GM19043 (cell line): Measurements from ENCODE around the gene PALM2AKAP2.
"Not testable (repeated sequence)": the region's sequence is repeated elsewhere in the genome, so short reads cannot be mapped to it uniquely, and the experiment has no call there.

Experiments used
- ATAC-seq: cut with Tn5 transposase; IDR thresholded peaks from one replicate; pipeline ENCODE4 v1.9.1; 2021; ENCODE audit warnings: low read depth; ENCODE audit not compliant: unreplicated experiment

PALM2AKAP2 gene

DNA sequence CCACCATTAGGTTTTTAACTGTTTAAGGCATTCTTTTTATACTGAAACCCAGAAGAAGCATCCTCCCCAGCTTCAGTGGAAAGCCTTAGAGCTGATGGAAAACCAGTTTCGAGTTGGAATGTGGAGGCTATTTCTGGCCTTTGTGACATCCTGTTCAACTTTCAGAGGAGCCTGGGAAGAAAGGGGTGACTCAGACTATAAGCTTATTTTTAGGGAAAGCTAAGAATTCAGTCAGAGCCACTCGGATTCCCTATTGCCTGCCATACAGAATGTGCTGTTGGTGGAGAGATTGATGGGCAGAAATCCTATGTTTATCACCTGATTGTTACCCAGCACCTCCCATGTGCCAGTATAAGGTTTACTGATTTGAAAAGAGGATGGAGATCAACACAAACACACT lies 19.8 kb downstream of the PALM2AKAP2 start:
- ATAC-seq = no peak

DNA sequence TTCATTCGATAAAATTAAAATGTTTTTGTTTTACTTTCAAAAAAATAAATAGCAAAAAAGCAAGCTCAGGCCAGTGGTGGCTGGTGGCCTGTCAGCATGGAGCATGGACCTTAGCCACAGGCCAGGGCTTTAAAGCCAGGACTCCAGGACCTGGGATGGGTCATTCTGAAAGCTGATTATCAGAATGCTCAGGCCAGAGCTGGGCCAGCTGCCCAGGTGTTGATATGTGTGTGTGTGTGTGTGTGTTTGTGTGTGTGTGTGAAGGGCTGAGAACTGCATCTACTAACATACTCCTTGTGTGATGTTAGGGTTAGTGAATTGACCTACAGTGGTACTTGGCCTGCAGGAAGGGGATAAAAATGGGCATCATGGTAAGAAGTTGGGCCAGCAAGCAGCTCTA lies 21.5 kb downstream of the PALM2AKAP2 start:
- no peak for ATAC-seq

DNA sequence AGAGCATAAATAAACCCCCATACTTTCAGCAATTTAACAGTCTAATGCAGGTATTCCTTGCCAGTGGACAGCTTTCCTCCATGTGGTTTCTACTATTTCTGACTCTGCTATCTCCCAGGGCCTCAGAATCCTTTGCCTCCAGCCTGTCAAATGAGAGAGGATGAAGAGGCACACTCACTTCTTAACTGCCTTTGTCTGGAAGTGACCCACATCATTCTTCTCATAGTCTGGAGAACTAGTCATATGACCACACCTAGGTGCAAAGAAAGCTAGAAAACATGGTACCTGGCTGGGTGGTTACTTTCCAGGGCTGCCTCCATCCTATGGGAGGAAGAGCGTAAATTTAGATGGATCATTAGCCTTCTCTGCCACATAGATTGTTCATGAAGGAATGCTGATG lies 22.5 kb downstream of the PALM2AKAP2 start:
- ATAC-seq = no peak

DNA sequence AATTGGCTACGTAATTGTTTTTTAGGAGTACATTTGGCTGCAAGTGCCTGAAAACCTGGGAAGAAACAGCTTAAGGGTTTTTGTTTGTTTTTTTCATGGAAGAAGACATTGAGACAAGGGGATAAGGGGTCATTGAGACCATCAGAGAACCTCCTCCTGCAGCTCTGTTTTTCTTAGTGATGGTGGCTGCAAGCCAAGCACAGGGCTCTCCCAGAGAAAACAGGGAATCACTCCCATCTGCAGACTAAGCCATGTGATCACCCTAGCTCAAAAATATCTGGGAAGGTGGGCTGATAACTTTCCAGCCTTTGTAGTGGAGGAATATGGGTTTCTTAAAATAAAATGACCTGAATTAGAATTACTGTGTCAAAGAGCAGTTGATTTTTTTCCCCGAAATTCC lies 25.1 kb downstream of the PALM2AKAP2 start:
- no peak for ATAC-seq

DNA sequence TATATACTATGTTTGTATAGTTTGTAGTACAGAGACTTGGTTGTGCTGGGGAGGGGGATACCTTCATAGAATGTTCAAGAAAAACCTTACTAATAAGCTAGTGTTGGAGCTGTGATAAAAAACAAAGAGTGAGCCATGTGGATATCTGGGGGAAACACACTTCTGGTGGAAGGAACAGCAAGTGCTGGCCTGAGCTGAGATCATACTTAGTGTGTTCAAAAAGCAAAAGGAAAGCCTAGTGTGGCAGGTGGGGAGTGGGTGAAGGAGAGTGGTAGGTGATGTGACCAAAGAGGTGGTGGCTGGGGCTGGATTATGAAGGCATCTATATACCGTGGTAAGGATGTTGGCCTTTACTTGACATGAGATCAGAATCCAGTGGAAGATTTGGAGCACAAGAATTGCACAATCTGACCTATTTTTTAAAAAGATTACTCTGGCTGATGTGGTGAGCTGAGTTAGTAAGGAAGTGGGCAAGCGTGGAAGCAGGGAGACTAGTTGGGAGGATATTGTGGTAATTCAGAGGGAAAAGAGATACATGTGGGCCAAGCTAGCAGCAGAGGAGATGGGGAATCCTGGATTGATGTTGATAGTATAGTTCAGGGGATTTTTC lies 26.6 kb downstream of the PALM2AKAP2 start:
- ATAC-seq = no peak

DNA sequence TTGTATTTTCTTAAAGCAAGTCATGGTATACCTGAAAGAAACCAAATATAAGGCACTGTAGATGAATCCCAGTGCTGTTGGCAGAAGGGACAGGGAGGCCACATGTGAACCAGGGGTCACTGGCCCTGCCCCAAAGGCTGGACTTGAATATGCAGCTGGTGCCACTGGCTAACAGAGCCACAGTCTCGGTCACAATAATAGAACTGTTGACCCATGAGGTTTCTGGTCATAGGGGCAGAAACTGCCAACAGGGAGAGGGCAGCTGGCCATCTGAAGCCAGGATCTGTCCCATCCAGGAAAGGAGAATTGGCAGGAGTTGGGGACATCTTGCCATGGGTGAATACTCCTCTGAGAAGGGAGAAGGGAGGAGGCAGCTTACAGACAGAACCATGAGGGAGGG lies 31.9 kb downstream of the PALM2AKAP2 start:
- no peak for ATAC-seq

DNA sequence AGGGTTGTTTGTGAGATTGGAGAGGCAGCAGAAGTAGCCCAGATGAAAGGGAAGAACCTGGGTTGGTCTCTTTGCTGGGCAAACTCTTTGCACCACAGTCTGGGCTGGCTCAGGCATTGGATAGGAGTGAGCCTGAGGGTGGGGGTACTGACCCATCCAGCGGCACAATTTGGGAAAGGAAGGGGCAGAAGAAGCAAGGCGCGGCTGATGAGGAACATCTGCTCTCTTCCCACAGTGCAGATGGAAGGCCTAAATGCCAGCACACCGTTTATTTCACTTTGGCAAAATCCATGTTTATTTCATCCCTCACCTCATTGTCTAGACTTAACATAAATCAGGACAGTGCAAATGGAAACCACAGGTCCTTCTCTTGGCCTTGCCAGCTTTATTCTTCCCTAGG lies 32.3 kb downstream of the PALM2AKAP2 start:
- ATAC-seq = no peak

DNA sequence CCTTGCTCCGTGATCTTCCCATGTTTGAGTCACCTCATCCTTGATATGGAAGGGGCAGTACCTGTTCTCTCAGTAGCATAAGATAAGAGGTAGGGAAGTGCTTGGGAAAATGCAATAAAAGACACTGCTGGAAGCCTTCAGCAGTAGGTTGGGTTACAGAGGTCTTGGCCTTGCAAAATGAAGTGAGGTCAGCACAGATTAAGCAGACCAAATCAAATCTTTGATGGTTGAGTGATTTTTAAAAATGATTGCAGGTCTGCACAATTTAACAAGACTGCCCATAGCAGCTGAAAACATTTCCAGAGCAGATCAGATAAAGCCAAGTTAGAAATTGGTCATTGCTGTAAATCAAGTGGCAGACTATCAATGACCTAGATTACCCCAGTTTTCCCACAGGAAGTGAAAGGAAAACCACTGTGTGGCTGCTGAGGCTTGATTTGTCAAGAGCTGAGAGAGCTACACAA lies 32.9 kb downstream of the PALM2AKAP2 start:
- no peak for ATAC-seq

DNA sequence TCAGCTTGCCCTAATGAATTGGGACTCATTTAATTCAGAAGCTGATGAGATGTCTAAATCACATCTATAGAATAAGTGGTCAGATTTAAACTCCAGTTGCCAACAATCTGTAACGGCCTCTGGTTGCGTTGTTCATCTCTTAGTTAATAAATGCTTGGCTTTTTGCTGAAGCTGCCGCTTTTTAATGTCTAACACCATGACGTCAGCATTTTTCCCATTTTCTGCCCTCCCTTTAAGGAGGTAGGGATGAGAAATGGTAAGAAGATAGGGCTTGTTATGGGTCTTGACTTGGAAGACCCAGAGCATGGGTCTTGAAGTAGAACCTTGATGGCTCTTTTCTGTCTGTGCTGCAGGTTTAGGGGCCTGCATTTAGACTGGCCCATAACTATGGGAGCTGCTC lies 33.3 kb downstream of the PALM2AKAP2 start:
- ATAC-seq = no peak

DNA sequence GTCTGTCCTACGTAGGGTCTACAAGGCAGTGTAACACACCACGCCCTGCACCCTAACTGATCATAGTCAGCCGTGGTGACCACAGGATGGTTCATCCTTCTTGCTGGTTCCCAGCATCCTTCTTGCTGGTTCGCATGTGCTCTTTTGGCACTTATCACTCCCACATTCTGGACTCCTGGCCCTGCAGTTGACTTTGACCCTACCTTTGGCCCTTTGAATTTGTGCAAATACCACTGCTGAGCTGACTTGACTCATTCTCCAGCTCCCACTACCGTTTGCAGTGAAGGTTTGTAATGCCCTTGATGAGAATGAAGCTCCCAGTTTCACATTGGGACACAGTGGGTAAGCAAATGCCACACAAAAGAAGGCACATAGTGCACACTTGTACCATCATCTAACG lies 33.8 kb downstream of the PALM2AKAP2 start:
- no peak for ATAC-seq

DNA sequence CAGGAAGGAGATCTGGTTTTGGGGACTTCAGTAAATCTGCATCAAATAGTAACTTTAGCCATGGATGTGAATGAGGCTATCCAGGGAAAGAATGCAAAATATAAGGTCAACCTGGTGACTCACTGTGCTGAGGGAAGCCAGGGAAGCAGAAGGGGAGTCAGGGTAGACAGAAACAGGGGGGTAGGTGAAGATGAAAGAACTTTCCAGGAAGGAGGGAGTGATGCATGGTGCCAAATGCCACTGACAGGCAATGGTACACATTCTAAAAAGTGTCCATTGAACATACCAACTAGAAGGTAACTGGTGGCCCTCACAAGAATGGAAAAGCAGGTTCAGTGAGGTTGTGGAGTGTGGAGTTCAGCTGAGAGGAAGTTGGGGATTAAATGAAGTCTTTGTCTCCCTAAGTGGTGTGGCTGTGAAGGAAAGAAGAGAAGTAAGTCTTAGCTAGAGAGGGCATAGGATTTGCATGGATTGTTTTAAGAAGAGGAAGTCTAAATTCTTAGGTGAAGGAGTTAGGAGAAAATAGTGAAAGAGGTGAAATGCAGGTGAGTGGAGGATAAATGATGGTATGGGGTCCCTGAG lies 35.5 kb downstream of the PALM2AKAP2 start:
- ATAC-seq = no peak

DNA sequence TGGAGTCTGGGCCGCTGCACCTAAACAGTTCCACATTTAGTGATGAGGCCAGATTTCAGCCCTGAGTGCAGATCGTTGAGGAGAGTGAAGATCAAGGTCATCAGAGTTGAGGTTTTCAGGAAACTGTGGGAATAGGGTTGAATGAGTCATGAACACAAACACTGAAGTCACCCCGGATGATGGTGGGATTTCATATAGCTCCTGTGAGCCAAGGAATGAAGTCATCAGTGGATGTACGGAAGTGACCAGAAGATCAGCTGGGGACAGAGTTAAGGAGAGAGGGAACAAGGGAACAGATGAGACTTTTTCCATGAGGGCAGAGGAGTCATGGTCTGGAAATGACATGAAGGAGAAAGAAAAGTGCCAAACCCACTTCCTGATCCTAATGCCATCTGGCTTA lies 36.5 kb downstream of the PALM2AKAP2 start:
- no peak for ATAC-seq

DNA sequence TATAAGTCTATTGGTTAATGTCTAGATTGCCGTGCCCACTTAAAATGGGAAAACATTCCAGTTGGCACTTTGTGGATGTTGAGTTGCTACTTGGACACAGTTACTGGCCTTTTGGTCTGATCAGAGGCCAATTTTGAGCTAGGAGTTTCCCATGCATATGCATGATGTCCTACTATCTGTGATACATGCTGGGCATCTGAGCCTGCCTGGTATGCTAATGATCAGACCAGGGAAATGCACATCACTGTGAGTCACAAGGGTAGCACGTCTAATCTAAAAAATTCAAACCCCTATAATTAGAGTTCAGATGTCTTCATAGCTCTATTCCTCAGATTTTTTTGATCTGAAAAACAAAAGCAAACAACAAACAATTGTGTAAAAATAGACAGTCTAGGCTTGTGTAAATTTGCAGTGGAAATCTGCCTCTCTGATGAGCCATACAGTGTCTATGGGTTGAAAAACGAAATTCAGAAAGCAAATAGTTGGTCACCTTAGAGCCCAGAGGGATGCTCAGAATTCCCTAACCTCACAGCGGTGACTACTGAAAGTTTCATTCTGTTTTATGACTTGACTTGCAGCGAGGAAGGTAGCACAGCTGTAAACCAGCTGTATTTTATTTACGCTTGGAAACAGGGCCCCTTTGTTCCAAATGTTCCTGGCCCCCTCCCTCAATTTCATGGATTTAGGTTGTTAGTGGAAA lies 37.3 kb downstream of the PALM2AKAP2 start:
- no peak for ATAC-seq

DNA sequence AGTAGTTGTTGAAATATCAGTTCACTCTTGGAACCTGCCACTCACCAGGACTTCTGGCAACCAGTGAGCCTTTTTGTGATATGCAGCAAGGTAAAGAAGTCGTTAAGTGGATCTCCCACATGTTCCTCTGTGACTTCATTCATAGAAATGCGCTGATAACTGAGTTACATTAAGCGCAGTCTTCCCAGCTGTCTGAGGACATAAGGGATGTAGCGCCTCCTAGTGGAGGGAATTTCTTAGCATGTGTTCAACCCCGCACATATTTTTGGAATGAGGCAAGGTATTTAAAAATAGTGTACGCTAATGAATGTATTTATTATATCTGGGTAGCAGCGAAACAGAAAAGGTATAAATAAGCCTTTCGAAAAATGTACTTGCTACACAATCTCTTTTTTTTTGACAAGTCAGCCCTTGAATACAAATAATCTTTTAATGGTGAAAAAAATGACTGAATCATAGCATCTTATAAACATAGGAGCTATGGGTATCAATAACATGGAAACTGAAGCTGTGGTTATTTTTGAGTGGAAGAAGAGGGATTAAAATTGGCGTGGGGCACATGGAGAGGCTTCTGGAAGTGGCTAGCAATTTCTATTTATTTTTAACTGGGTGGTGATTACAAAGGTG lies 38.0 kb downstream of the PALM2AKAP2 start:
- ATAC-seq = no peak

DNA sequence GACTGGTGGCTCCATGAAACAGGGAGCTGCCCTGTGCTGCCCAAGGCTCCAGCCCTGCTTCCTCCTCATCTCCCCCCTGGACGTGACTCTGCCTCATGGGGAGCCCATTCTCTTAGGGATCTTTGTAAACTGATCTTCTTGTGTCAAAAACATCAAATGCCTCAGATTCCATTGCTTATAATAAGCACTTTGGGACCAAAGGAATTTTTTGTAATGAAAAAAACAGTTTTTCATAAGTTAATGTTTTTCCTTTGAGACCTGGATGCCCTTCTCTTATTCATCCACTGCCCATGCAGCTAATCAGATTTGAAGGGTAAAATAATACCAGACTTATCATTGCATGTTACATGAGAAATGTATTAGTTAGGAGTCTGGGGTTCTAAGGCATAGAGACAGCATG lies 41.7 kb downstream of the PALM2AKAP2 start:
- ATAC-seq = no peak

DNA sequence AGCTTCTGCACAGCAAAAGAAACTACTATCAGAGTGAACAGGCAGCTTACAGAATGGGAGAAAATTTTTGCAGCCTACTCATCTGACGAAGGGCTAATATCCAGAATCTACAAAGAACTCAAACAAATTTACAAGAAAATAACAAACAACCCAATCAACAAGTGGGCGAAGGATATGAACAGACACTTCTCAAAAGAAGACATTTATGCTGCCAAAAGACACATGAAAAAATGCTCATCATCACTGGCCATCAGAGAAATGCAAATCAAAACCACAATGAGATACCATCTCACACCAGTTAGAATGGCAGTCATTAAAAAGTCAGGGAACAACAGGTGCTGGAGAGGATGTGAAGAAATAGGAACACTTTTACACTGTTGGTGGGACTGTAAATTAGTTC lies 45.4 kb downstream of the PALM2AKAP2 start:
- not testable (repeated sequence) for ATAC-seq

DNA sequence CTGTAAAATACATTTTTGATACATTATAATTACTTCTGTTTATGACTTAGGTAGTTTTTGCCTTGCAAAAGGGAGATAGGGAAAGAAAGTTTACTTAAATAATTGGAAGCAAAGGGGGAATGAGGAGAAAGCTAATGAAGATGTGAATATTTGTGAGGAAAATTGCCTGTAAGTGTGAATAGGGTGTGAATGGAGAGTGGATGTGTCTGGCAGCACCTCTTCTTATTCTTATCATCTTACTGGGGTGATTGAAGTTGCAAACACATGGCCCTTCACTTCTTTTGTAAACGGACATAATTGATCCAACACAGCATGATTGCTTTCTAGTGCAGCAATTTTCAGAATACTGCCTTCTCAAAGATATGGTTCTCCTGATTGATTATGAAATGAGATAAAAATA lies 46.6 kb downstream of the PALM2AKAP2 start:
- ATAC-seq = no peak

DNA sequence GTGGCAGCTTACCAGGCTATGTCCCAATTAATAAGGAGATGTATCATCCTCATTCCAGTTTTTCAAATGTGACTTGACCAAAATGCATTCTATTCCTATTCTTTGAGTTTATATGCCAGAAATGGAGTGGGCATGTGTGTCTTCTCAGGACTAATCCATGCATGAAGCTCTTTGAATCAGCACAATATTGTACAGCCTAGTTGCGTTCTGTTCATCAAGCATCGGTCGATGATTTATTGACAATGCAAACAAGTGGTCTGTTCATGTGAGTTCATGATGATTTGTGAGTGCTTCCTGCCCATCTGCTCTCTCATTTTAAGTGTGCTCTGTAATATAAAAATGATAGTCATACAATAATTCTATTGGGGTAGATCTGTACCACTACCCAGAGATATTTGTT lies 48.3 kb downstream of the PALM2AKAP2 start:
- no peak for ATAC-seq
